ENCODE results near the gene CLPSL2.

GRCh38 chr6:35788423-35788982, 12.1 kb downstream of the CLPSL2 start:
- TF ChIP-seq POLR2A (IDR thresholded peaks at IDR 0.05; ENCODE audit: low read depth, low read length) (no peak), POLR2AphosphoS5 (IDR thresholded peaks at IDR 0.05; ENCODE audit: low read depth, low read length) (no peak)

Measured in GM12892 (cell line).